Erythroblast (primary cell): Measurements from ENCODE around the gene DLEC1.

ENCODE experiments used
- GATA1 ChIP-seq: IDR thresholded peaks from 2 replicates; pipeline ENCODE4 v1.6.1; 2011; ENCODE audit warnings: low read depth, mild to moderate bottlenecking, control low read depth, low read length, moderate library complexity
- POLR2A ChIP-seq: IDR thresholded peaks from 2 replicates; pipeline ENCODE4 v1.6.1; 2011; ENCODE audit warnings: mild to moderate bottlenecking, low read length

GRCh38 chr3:38151667-38152265 lies 112.8 kb downstream of the DLEC1 start:
- TF ChIP-seq POLR2A (no peak), GATA1 (no peak)
